HEK293 (cell line): ENCODE measurements around the gene KRTAP3-1.

Experiments used
- CTCF ChIA-PET: fragments of 350-600 bp; formaldehyde crosslinking; extraction: SDS; loops from one replicate; lab custom pipeline; 2021; ENCODE audit warnings: antibody characterized with exemption; lab: Yijun Ruan, JAX
- POLR2A ChIA-PET: fragments of 300-600 bp; formaldehyde crosslinking; extraction: SDS; loops from one replicate; lab custom pipeline; 2020; ENCODE audit warnings: antibody characterized with exemption, inconsistent platforms; lab: Yijun Ruan, JAX
- H3K27ac ChIP-seq: fragments of 200-500 bp; sonication (Bioruptor generic); 2 replicates; pipeline ENCODE4 v1.5.1; 2014; ENCODE audit warnings: low read depth, low read length, control low read depth, inconsistent platforms; ENCODE audit errors: extremely low read depth
- H3K36me3 ChIP-seq, 2 experiments: fragments of 200-500 bp in 1 of 2; sonication (Bioruptor generic) in 1 of 2; 1 replicate in 1 of 2; 2 replicates in 1 of 2; pipeline ENCODE4 v1.5.1; 2014 to 2017; ENCODE audit warnings: inconsistent platforms in 2 of 2, low read length in 2 of 2; ENCODE audit not compliant: control insufficient read depth in 2 of 2, insufficient read depth in 1 of 2
- H3K4me1 ChIP-seq: fragments of 200-500 bp; sonication (Bioruptor generic); 2 replicates; pipeline ENCODE4 v1.5.1; 2014; ENCODE audit warnings: mild to moderate bottlenecking, low read length, inconsistent platforms; ENCODE audit not compliant: control insufficient read depth, insufficient read depth
- H3K4me3 ChIP-seq: 2 replicates; pipeline ENCODE4 v1.5.1; 2011; ENCODE audit warnings: low read depth, mild to moderate bottlenecking, control low read depth, low read length, moderate library complexity
- H3K9me3 ChIP-seq: fragments of 200-500 bp; sonication (Bioruptor generic); 2 replicates; pipeline ENCODE4 v1.5.1; 2014; ENCODE audit warnings: low read depth, low read length, inconsistent platforms; ENCODE audit not compliant: control insufficient read depth, insufficient read depth
- GLI2 ChIP-seq: fragments of 450-650 bp; formaldehyde crosslinking; IDR thresholded peaks from 2 replicates; pipeline ENCODE4; 2017; ENCODE audit warnings: missing biosample characterization, missing genetic modification characterization, low read depth, borderline replicate concordance
- KLF17 ChIP-seq: fragments of 450-650 bp; formaldehyde crosslinking; IDR thresholded peaks from 2 replicates; pipeline ENCODE4 v1.5.1; 2016; ENCODE audit warnings: missing biosample characterization, missing genetic modification characterization
- PBX3 ChIP-seq: sonication (generic); formaldehyde crosslinking; IDR thresholded peaks from 2 replicates; pipeline ENCODE4 v1.8.1; 2022; ENCODE audit warnings: mild to moderate bottlenecking, moderate library complexity, missing genetic modification reagents
- PRDM10 ChIP-seq: fragments of 450-650 bp; formaldehyde crosslinking; IDR thresholded peaks from 2 replicates; pipeline ENCODE4 v1.5.1; 2016; ENCODE audit warnings: missing biosample characterization, missing genetic modification characterization
- PRDM6 ChIP-seq: fragments of 450-650 bp; formaldehyde crosslinking; IDR thresholded peaks from 2 replicates; pipeline ENCODE4 v1.5.1; 2017; ENCODE audit warnings: missing biosample characterization, missing genetic modification characterization
- ZBTB44 ChIP-seq: fragments of 450-650 bp; IDR thresholded peaks from 2 replicates; pipeline ENCODE4 v1.5.1; 2018; ENCODE audit warnings: missing biosample characterization, mild to moderate bottlenecking, missing genetic modification characterization
- ZEB2 ChIP-seq: fragments of 450-650 bp; formaldehyde crosslinking; IDR thresholded peaks from 2 replicates; pipeline ENCODE4 v1.5.1; 2016; ENCODE audit warnings: missing biosample characterization, missing genetic modification characterization
- ZFP69B ChIP-seq: fragments of 450-650 bp; formaldehyde crosslinking; IDR thresholded peaks from 2 replicates; pipeline ENCODE4 v1.5.1; 2016; ENCODE audit warnings: missing biosample characterization, missing genetic modification characterization
- ZNF157 ChIP-seq: fragments of 450-650 bp; formaldehyde crosslinking; IDR thresholded peaks from 2 replicates; pipeline ENCODE4 v1.5.1; 2016; ENCODE audit warnings: missing biosample characterization, missing genetic modification characterization
- ZNF2 ChIP-seq: fragments of 450-650 bp; formaldehyde crosslinking; IDR thresholded peaks from 2 replicates; pipeline ENCODE4 v1.5.1; 2016; ENCODE audit warnings: missing biosample characterization, missing genetic modification characterization
- ZNF404 ChIP-seq: fragments of 450-650 bp; formaldehyde crosslinking; IDR thresholded peaks from 2 replicates; pipeline ENCODE4 v1.5.1; 2017; ENCODE audit warnings: missing biosample characterization, missing genetic modification characterization
- ZNF518A ChIP-seq: fragments of 450-650 bp; formaldehyde crosslinking; conservative IDR thresholded peaks from 2 replicates; pipeline ENCODE4 v1.5.1; 2016; ENCODE audit warnings: low read depth, missing biosample characterization, missing genetic modification characterization
- ZNF521 ChIP-seq: fragments of 450-650 bp; formaldehyde crosslinking; IDR thresholded peaks from 2 replicates; pipeline ENCODE4 v1.5.1; 2017; ENCODE audit warnings: missing biosample characterization, mild to moderate bottlenecking, missing genetic modification characterization
- ZNF561 ChIP-seq: fragments of 450-650 bp; IDR thresholded peaks from 2 replicates; pipeline ENCODE4 v1.5.1; 2018; ENCODE audit warnings: missing biosample characterization, missing genetic modification characterization, borderline replicate concordance
- ZNF664 ChIP-seq: fragments of 450-650 bp; formaldehyde crosslinking; IDR thresholded peaks from 2 replicates; pipeline ENCODE4 v1.5.1; 2016; ENCODE audit warnings: missing biosample characterization, missing genetic modification characterization
- ZNF677 ChIP-seq: fragments of 450-650 bp; IDR thresholded peaks from 2 replicates; pipeline ENCODE4 v1.5.0; 2018; ENCODE audit warnings: missing biosample characterization, mild to moderate bottlenecking, missing genetic modification characterization, moderate library complexity
- ZNF747 ChIP-seq: fragments of 450-650 bp; formaldehyde crosslinking; IDR thresholded peaks from 2 replicates; pipeline ENCODE4 v1.5.1; 2016; ENCODE audit warnings: missing biosample characterization, missing genetic modification characterization
- ZNF830 ChIP-seq: fragments of 450-650 bp; IDR thresholded peaks from 2 replicates; pipeline ENCODE4 v1.5.0; 2018; ENCODE audit warnings: missing biosample characterization, missing genetic modification characterization, low read depth, mild to moderate bottlenecking, moderate library complexity

KRTAP3-1 gene

GRCh38 chr17:41009936-41010335, 1.0 kb upstream of the KRTAP3-1 start:
- Histone ChIP-seq H3K9me3 (no peaks in the 10 kb centered on the region), H3K4me3 (no peak overlapping the region), H3K4me1 (no peaks in the 10 kb centered on the region), H3K36me3 (no peaks in the 10 kb centered on the region), H3K27ac (no peak overlapping the region)
- TF ChIP-seq PRDM6 (tag by site-specific recombination) (no peak), ZNF561 (tag by site-specific recombination) (no peak), ZEB2 (tag by site-specific recombination) (no peak), ZFP69B (tag by site-specific recombination) (no peak), ZNF2 (tag by site-specific recombination) (no peak), GLI2 (tag by site-specific recombination) (no peak), KLF17 (no peak), ZNF521 (tag by site-specific recombination) (no peak), ZNF677 (tag by site-specific recombination) (no peak), PRDM10 (tag by site-specific recombination) (no peak), ZNF404 (no peak), ZNF664 (tag by site-specific recombination) (no peak), PBX3 (CRISPR knock-in tag) (no peak), ZNF830 (tag by site-specific recombination) (no peak), ZNF747 (tag by site-specific recombination) (no peak), ZNF518A (tag by site-specific recombination) (no peak), ZBTB44 (tag by site-specific recombination) (no peak), ZNF157 (tag by site-specific recombination) (no peak)
- ChIA-PET POLR2A (no interaction called here), CTCF (interaction anchor here (0.7 kb wide), 1 partner anchor 44 kb away, joined by 3 read pairs; no protein-coding TSS in a partner anchor)
